Effector memory CD4-positive, alpha-beta T cell (primary cell): ENCODE results near the gene IFITM5.
"Not testable (repeated sequence)": the region's sequence is repeated elsewhere in the genome, so short reads cannot be mapped to it uniquely, and the experiment has no call there.

ENCODE experiments used
- DNase-seq, 3 donors: peaks; one replicate each; pipeline ENCODE4 v3.0.0-alpha.2; 2020
- H3K27ac ChIP-seq: 2 replicates; pipeline ENCODE4 v1.7.0; 2013; ENCODE audit warnings: mild to moderate bottlenecking, low read length, moderate library complexity; ENCODE audit not compliant: insufficient read depth, poor library complexity, severe bottlenecking
- H3K27me3 ChIP-seq: replicated peaks from 2 replicates; pipeline ENCODE4 v1.7.0; 2013; ENCODE audit warnings: mild to moderate bottlenecking, low read length; ENCODE audit not compliant: insufficient read depth, control insufficient read depth, poor library complexity, severe bottlenecking
- H3K36me3 ChIP-seq: 2 replicates; pipeline ENCODE4 v1.7.0; 2013; ENCODE audit warnings: mild to moderate bottlenecking, low read length, moderate library complexity; ENCODE audit not compliant: control insufficient read depth, insufficient read depth
- H3K4me1 ChIP-seq: 2 replicates; pipeline ENCODE4 v1.7.0; 2013; ENCODE audit warnings: low read length, mild to moderate bottlenecking; ENCODE audit not compliant: control insufficient read depth, insufficient read depth, poor library complexity, severe bottlenecking
- H3K4me3 ChIP-seq: 2 replicates; pipeline ENCODE4 v1.7.0; 2013; ENCODE audit warnings: low read length, low read depth, mild to moderate bottlenecking; ENCODE audit not compliant: insufficient read depth, poor library complexity, severe bottlenecking
- H3K9me3 ChIP-seq: 2 replicates; pipeline ENCODE4 v1.7.0; 2013; ENCODE audit warnings: mild to moderate bottlenecking, low read length, moderate library complexity; ENCODE audit not compliant: control insufficient read depth

The IFITM5 gene

GRCh38 chr11:334264-334994 is 35.1 kb upstream of the IFITM5 start:
- Histone ChIP-seq H3K27me3 (no peaks in the 10 kb centered on the region), H3K4me3 (no peak overlapping the region), H3K9me3 (no peaks in the 10 kb centered on the region), H3K27ac (no peak overlapping the region), H3K4me1 (peaks cover 12% of the 10 kb centered on the region), H3K36me3 (no peaks in the 10 kb centered on the region)
- DNase-seq, result no peak

- H3K36me3 ChIP-seq, H3K9me3 ChIP-seq, H3K4me3 ChIP-seq, DNase-seq, H3K27ac ChIP-seq, H3K27me3 ChIP-seq: not testable (repeated sequence)
- H3K4me1 ChIP-seq, result peaks cover 12% of the 10 kb centered on the region
Measured at GRCh38 chr11:333616-334263, 34.4 kb upstream of the IFITM5 start.

GRCh38 chr11:332651-333480 is 33.5 kb upstream of the IFITM5 start:
- Histone ChIP-seq H3K4me3 (no peak overlapping the region), H3K27ac (no peak overlapping the region), H3K9me3 (no peaks in the 10 kb centered on the region), H3K36me3 (no peaks in the 10 kb centered on the region), H3K4me1 (peaks cover 12% of the 10 kb centered on the region), H3K27me3 (no peaks in the 10 kb centered on the region)
- no peak for DNase-seq

- Histone ChIP-seq H3K27ac (no peak overlapping the region), H3K4me3 (no peak overlapping the region), H3K9me3 (no peaks in the 10 kb centered on the region), H3K36me3 (no peaks in the 10 kb centered on the region), H3K27me3 (no peaks in the 10 kb centered on the region), H3K4me1 (peaks cover 23% of the 10 kb centered on the region)
- DNase-seq, result no peak
Measured at GRCh38 chr11:331358-332060, 32.2 kb upstream of the IFITM5 start.

DNA sequence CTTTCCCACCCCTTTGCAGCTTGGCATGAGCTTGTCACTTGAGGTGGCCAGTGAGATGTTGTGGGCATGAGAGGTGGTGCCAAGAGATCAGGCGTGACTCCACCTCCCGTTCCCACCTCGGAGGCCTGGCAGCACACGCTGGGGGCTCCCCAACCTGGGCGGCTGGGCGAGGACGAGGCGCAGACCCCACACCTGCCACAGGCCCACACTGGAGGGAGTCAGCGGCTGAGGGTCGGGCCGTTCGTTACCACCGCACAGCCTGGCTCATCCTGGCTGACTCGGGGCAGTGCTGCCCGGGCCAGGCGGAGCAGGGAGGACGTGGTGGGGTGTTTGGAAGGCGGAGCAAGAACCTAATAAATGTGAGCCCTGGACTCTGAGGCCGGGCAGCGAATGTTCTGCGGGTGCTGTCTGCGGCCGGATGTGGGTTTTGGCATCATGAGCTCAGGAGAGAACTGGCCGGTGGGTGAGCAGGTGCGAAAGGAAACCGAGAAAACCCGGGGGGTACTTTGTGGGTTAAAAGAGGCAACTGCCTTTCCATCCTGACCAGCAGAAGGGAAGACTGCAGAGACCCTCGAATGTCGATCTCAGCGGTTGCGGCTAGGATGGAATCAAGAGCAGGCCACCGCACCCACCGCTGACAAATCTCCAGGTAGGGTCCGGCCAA is 31.5 kb upstream of the IFITM5 start:
- H3K36me3 ChIP-seq, result no peaks in the 10 kb centered on the region
- DNase-seq, result no peak
- no peaks in the 10 kb centered on the region for H3K9me3 ChIP-seq
- H3K27ac ChIP-seq, result no peak overlapping the region
- no peak overlapping the region for H3K4me3 ChIP-seq
- no peaks in the 10 kb centered on the region for H3K27me3 ChIP-seq
- peaks cover 30% of the 10 kb centered on the region for H3K4me1 ChIP-seq

GRCh38 chr11:330307-330693 is 31.0 kb upstream of the IFITM5 start:
- no peak overlapping the region for H3K27ac ChIP-seq
- DNase-seq, result no peak

GRCh38 chr11:329886-330253 is 30.5 kb upstream of the IFITM5 start:
- peak overlapping the region; percentile 3 for H3K27ac ChIP-seq
- H3K4me3 ChIP-seq, result no peak overlapping the region
- no peak for DNase-seq
- H3K9me3 ChIP-seq, result no peaks in the 10 kb centered on the region
- no peaks in the 10 kb centered on the region for H3K36me3 ChIP-seq
- H3K4me1 ChIP-seq, result peaks cover 32% of the 10 kb centered on the region
- H3K27me3 ChIP-seq, result no peaks in the 10 kb centered on the region

More at GRCh38 chr11:330307-330693, 31.0 kb upstream of the IFITM5 start:
- H3K36me3 ChIP-seq, result no peaks in the 10 kb centered on the region
- H3K4me1 ChIP-seq, result peaks cover 32% of the 10 kb centered on the region
- no peaks in the 10 kb centered on the region for H3K27me3 ChIP-seq
- no peaks in the 10 kb centered on the region for H3K9me3 ChIP-seq
- H3K4me3 ChIP-seq, result no peak overlapping the region

DNA sequence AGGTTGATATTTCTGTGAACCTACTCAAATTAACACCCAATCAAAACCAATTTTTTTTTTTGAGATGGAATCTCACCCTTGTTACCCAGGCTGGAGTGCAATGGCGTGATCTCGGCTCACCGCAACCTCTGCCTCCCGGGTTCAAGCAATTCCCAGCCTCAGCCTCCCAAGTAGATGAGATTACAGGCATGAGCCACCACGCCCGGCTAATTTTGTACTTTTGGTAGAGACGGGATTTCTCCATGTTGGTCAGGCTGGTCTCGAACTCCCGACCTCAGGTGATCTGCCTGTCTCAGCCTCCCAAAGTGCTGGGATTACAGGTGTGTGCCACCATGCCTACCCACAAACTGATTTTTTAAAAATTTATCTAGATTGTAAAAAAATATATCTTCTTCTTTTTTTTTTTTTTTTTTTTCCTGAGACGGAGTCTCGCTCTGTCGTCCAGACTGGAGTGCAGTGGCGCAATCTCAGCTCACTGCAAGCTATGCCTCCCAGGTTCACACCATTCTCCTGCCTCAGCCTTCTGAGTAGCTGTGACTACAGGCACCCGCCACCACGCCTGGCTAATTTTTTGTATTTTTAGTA is 29.3 kb upstream of the IFITM5 start:
- DNase-seq, H3K27me3 ChIP-seq, H3K4me3 ChIP-seq, H3K36me3 ChIP-seq, H3K9me3 ChIP-seq, H3K27ac ChIP-seq: not testable (repeated sequence)
- H3K4me1 ChIP-seq, result peaks cover 37% of the 10 kb centered on the region

- Histone ChIP-seq H3K27ac (no peak overlapping the region), H3K4me1 (peaks cover 37% of the 10 kb centered on the region), H3K36me3 (no peaks in the 10 kb centered on the region), H3K4me3 (no peak overlapping the region), H3K27me3 (no peaks in the 10 kb centered on the region), H3K9me3 (no peaks in the 10 kb centered on the region)
- no peak for DNase-seq
Measured at GRCh38 chr11:328012-328411, 28.7 kb upstream of the IFITM5 start.
